Activated CD4-positive, alpha-beta memory T cell treated with anti-CD3 and anti-CD28 coated beads for 36 hours (primary cell): ENCODE results near the gene C1orf159. TPM values are rescaled to one million over a fixed set of nuclear protein-coding genes. Genes with fewer than 3 reads are reported as not detected.
"Not testable (repeated sequence)": the region's sequence is repeated elsewhere in the genome, so short reads cannot be mapped to it uniquely, and the experiment has no call there.

Experiments
- CTCF ChIA-PET: fragments of 350-600 bp; sonication (Branson Sonifier 250); formaldehyde crosslinking; loops from one replicate; lab custom pipeline; 2021; ENCODE audit warnings: antibody characterized with exemption, inconsistent platforms; lab: Charles Lee
- POLR2A ChIA-PET: fragments of 350-600 bp; sonication (Branson Sonifier 250); formaldehyde crosslinking; loops from one replicate; lab custom pipeline; 2021; ENCODE audit warnings: antibody characterized with exemption; lab: Charles Lee
- DNase-seq: peaks from one replicate; pipeline ENCODE4 v3.0.0-alpha.2; 2020
- H3K27ac Mint-ChIP-seq: one replicate; pipeline ENCODE4 v1.8.0; 2021; ENCODE audit warnings: mixed read lengths
- H3K27me3 Mint-ChIP-seq: one replicate; pipeline ENCODE4 v1.8.0; 2021; ENCODE audit warnings: mixed read lengths
- H3K36me3 Mint-ChIP-seq: one replicate; pipeline ENCODE4 v1.8.0; 2021; ENCODE audit warnings: mixed read lengths
- H3K4me1 Mint-ChIP-seq: one replicate; pipeline ENCODE4 v1.8.0; 2021; ENCODE audit warnings: low read depth, mixed read lengths
- H3K4me3 Mint-ChIP-seq: one replicate; pipeline ENCODE4 v1.8.0; 2021; ENCODE audit warnings: mild to moderate bottlenecking, mixed read lengths
- H3K9me3 Mint-ChIP-seq: one replicate; pipeline ENCODE4 v1.8.0; 2021; ENCODE audit warnings: mixed read lengths
- intact Hi-C: fragments of 100-400 bp; cut with micrococcal nuclease; formaldehyde crosslinking; loops from one replicate; pipeline ENCODE4 v1.15.1; 2023
- total RNA-seq, 2 experiments: library from RNA; stranded (reverse); gene quantifications; one replicate each; pipeline ENCODE4 v1.2.3, GENCODE V29; 2021

Gene C1orf159
- total RNA-seq, 2 experiments from 2014 or later = 19.5 to 20.5 TPM

DNA sequence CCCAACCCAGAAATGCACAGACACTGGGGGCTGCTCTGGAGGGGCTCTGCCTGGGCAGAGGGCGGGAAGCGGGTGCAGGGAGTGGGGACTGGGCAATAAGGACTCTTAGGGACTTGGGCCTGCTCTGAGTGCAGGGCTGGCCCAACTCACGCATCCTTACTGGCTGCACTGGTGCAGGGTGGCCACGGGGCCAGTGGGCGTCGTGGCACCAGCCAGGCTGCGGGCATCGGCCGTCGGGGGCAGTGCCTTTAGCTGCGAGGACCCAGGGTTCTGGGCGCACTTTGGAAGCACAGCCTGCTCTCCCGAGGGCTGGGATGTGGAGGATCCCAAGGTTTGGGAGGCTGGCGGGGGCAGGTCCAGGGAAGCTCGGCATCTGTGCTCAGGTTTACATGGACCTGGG is 30.7 kb upstream of the C1orf159 start:
- Mint-ChIP-seq H3K4me3 (no peak overlapping the region), H3K9me3 (no peaks in the 10 kb centered on the region), H3K4me1 (peaks cover 19% of the 10 kb centered on the region), H3K36me3 (no peaks in the 10 kb centered on the region), H3K27me3 (no peaks in the 10 kb centered on the region), H3K27ac (no peak overlapping the region)
- CTCF ChIA-PET = no interaction called here
- intact Hi-C loops = no loop called here
- no peak for DNase-seq
- POLR2A ChIA-PET = no interaction called here

GRCh38 chr1:1146026-1146425 is 30.1 kb upstream of the C1orf159 start:
- ChIA-PET POLR2A (no interaction called here), CTCF (no interaction called here)
- Mint-ChIP-seq H3K4me3 (no peak overlapping the region), H3K36me3 (no peaks in the 10 kb centered on the region), H3K9me3 (no peaks in the 10 kb centered on the region), H3K27me3 (no peaks in the 10 kb centered on the region), H3K4me1 (peaks cover 19% of the 10 kb centered on the region), H3K27ac (no peak overlapping the region)
- intact Hi-C loops = no loop called here
- DNase-seq = no peak

DNA sequence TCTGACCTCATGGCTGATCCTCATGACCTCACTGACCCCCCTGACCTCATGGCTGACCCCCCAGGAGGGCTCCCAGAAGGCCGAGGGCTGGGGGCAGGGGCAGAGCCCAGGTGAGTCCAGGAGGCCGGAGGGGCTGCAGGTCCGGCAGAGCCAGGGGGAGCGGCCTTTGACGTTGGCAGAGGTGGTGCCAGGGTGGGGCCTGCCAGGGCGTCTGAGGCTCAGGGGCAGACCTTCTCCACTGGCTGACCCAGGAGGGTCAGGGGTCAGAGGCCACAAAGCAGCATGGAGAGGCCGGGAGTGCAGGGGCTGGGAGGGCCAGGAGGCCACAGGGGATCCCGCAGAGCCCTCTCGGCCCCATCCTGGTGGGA is 29.6 kb upstream of the C1orf159 start:
- Mint-ChIP-seq H3K4me3 (no peak overlapping the region), H3K4me1 (peaks cover 19% of the 10 kb centered on the region), H3K27ac (peak overlapping the region; percentile 51), H3K9me3 (no peaks in the 10 kb centered on the region), H3K36me3 (no peaks in the 10 kb centered on the region), H3K27me3 (no peaks in the 10 kb centered on the region)
- DNase-seq = no peak
- intact Hi-C loops = no loop called here
- ChIA-PET POLR2A (no interaction called here), CTCF (no interaction called here)

DNA sequence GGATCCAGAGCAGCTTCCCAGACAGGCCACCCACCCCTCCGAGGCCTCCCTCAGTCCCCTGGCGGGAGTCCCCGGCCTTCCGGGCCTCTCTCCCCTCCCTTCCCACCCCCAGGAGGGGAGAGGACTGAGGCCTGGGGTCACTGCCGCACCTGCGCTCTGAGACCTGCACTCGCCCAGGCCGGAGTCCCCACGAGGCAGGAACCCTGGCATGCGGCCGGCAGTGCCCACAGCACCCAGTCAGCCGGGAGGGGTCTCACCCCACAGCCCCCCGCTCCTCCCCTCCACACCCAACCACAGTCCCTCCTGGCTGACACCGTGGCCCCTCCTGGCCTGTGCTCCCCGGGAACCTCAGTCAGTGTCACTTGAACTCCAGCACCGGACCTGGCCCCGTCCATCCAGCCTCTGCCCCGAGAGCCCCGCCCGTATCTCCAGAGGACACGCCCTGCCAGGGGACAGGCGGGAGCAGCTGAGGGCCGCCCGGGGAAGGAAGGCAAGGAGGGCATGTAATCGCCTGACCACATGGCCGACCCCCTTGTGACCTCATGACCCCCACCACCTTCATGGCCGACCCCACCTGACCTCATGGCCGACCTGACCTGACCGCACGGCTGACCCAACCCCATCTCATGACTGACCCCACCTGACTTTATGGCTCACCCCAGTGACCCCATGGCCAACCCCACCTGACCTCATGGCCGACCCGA is 29.1 kb upstream of the C1orf159 start:
- Mint-ChIP-seq H3K9me3 (no peaks in the 10 kb centered on the region), H3K4me3 (no peak overlapping the region), H3K27ac (peak overlapping the region; percentile 51), H3K36me3 (no peaks in the 10 kb centered on the region), H3K4me1 (peaks cover 19% of the 10 kb centered on the region), H3K27me3 (no peaks in the 10 kb centered on the region)
- ChIA-PET POLR2A (no interaction called here), CTCF (no interaction called here)
- no peak for DNase-seq
- intact Hi-C loops = no loop called here

GRCh38 chr1:1144122-1144842 is 28.4 kb upstream of the C1orf159 start:
- peaks cover 19% of the 10 kb centered on the region for H3K4me1 Mint-ChIP-seq
- DNase-seq = peak; percentile 80
- no peaks in the 10 kb centered on the region for H3K27me3 Mint-ChIP-seq
- H3K27ac Mint-ChIP-seq = peak overlapping the region; percentile 89
- no peaks in the 10 kb centered on the region for H3K36me3 Mint-ChIP-seq
- H3K4me3 Mint-ChIP-seq = peak overlapping the region; percentile 39
- no peaks in the 10 kb centered on the region for H3K9me3 Mint-ChIP-seq
- ChIA-PET POLR2A (interaction anchor here (0.9 kb wide), 1 partner anchor 13 kb away, joined by 3 read pairs; no protein-coding TSS in a partner anchor), CTCF (no interaction called here)
- intact Hi-C loops = no loop called here

GRCh38 chr1:1143636-1144035 is 27.7 kb upstream of the C1orf159 start:
- Mint-ChIP-seq H3K27ac (peak overlapping the region; percentile 89), H3K4me3 (peak overlapping the region; percentile 39), H3K36me3 (no peaks in the 10 kb centered on the region), H3K4me1 (peaks cover 19% of the 10 kb centered on the region), H3K9me3 (no peaks in the 10 kb centered on the region), H3K27me3 (no peaks in the 10 kb centered on the region)
- POLR2A ChIA-PET = interaction anchor here (0.9 kb wide), 1 partner anchor 14 kb away, joined by 3 read pairs; no protein-coding TSS in a partner anchor
- no peak for DNase-seq
- CTCF ChIA-PET = no interaction called here
- intact Hi-C loops = no loop called here

DNA sequence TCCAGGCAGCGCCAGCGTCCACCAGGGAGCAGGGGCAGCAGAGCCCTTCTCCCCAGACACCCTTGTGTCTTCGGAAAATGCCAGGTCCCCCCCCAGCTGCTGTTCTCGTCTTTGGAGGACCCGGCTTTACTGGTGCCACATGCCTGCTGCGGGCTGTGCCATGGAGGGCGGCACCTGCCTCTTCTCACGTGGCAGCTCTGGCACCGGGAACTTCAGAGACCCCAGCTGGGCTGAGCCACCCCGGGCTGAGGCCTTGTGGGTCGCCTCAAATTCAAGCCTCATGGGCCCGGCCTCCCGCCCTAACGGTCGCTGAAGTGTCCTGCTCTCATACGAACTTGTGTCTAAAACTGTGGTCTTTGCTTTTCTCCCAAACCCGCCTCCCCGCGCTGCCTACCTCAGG is 27.0 kb upstream of the C1orf159 start:
- ChIA-PET CTCF (no interaction called here), POLR2A (no interaction called here)
- Mint-ChIP-seq H3K9me3 (no peaks in the 10 kb centered on the region), H3K27me3 (no peaks in the 10 kb centered on the region), H3K4me1 (peaks cover 21% of the 10 kb centered on the region), H3K4me3 (no peak overlapping the region), H3K27ac (peak overlapping the region; percentile 45), H3K36me3 (no peaks in the 10 kb centered on the region)
- DNase-seq = no peak
- intact Hi-C loops = no loop called here

GRCh38 chr1:1142352-1142751 is 26.5 kb upstream of the C1orf159 start:
- Mint-ChIP-seq H3K27ac (peak overlapping the region; percentile 45), H3K4me1 (peaks cover 24% of the 10 kb centered on the region)
- CTCF ChIA-PET, H3K9me3 Mint-ChIP-seq, H3K4me3 Mint-ChIP-seq, H3K27me3 Mint-ChIP-seq, intact Hi-C loops, POLR2A ChIA-PET, H3K36me3 Mint-ChIP-seq: not testable (repeated sequence)
- DNase-seq = peak; percentile 51

DNA sequence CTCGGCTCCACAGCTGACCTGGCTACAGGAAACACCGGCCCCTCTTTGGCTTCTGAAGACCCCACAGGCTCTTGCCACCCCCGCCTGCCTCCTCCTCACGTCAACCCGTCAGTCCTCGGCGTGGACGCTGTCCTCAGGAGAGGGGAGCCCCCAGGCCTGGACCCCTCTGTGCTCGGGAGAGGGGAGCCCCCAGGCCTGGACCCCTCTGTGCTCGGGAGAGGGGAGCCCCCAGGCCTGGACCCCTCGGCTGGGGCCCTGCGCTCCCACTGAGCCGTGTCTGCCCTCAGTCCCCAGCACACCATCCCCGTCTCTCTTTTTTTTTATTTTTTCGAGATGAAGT is 26.0 kb upstream of the C1orf159 start:
- CTCF ChIA-PET = no interaction called here
- POLR2A ChIA-PET = no interaction called here
- intact Hi-C loops = no loop called here
- Mint-ChIP-seq H3K27me3 (no peaks in the 10 kb centered on the region), H3K27ac (no peak overlapping the region), H3K36me3 (no peaks in the 10 kb centered on the region), H3K9me3 (no peaks in the 10 kb centered on the region), H3K4me1 (peaks cover 25% of the 10 kb centered on the region), H3K4me3 (no peak overlapping the region)
- no peak for DNase-seq

DNA sequence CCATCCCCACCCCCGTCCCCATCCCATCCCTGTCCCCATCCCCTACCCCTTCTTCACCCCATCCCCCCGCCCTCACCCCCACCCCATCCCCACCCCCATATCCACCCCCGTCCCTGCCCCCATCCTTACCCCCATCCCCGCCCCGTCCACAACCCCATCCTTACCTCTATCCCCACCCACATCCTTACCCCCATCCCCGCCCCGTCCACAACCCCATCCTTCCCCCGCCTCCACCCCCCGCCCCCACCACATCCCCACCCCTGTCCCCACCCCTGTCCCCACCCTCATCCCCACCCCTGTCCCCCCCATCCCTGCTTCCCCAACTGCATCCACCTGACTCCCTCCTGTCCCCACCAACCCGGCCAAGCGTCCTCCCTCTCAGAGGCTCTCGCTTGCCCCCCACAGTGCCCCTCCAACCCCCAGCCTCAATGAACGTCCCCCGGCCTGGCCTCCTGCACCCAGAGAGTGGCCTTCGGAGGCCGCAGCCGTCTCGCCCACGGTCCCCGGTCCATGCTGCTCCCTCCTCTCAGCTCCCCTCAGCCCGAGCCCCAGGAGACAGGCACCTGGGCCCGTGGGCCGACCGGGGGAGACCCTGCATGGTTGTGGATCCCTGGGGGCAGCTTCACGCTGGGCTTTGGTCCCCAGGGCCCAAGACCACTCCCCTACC is 25.5 kb upstream of the C1orf159 start:
- CTCF ChIA-PET = no interaction called here

DNA sequence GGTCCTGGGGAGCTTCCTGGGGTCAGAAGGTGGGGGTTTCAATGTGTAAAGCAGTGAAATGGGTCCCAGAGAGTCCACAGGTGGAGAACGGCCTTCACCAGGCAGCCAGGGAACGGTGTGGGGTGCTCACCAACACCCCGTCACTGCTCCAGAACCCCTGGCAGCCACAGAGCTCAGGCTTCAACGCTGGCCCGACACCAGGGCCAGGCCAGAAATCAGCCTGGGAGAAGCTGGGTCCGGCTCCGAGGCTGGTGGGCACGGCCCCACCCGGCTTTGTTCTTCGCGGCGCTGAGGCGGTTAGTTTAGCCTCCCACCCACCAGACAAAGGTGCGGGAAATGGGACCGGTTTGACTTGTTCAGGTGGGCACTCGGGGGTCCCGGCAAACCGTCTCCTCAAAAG is 24.8 kb upstream of the C1orf159 start:
- Mint-ChIP-seq H3K4me1 (peaks cover 25% of the 10 kb centered on the region), H3K9me3 (no peaks in the 10 kb centered on the region), H3K36me3 (no peaks in the 10 kb centered on the region), H3K4me3 (no peak overlapping the region), H3K27ac (no peak overlapping the region), H3K27me3 (no peaks in the 10 kb centered on the region)
- CTCF ChIA-PET = no interaction called here
- DNase-seq = no peak
- intact Hi-C loops = no loop called here
- POLR2A ChIA-PET = no interaction called here

More for the DNA sequence above, 25.5 kb upstream of the C1orf159 start:
- no peaks in the 10 kb centered on the region for H3K36me3 Mint-ChIP-seq
- intact Hi-C loops = no loop called here
- H3K4me1 Mint-ChIP-seq = peaks cover 25% of the 10 kb centered on the region
- no peaks in the 10 kb centered on the region for H3K9me3 Mint-ChIP-seq
- no peak overlapping the region for H3K27ac Mint-ChIP-seq
- H3K4me3 Mint-ChIP-seq = no peak overlapping the region
- no peaks in the 10 kb centered on the region for H3K27me3 Mint-ChIP-seq
- no peak for DNase-seq
- POLR2A ChIA-PET = no interaction called here

DNA sequence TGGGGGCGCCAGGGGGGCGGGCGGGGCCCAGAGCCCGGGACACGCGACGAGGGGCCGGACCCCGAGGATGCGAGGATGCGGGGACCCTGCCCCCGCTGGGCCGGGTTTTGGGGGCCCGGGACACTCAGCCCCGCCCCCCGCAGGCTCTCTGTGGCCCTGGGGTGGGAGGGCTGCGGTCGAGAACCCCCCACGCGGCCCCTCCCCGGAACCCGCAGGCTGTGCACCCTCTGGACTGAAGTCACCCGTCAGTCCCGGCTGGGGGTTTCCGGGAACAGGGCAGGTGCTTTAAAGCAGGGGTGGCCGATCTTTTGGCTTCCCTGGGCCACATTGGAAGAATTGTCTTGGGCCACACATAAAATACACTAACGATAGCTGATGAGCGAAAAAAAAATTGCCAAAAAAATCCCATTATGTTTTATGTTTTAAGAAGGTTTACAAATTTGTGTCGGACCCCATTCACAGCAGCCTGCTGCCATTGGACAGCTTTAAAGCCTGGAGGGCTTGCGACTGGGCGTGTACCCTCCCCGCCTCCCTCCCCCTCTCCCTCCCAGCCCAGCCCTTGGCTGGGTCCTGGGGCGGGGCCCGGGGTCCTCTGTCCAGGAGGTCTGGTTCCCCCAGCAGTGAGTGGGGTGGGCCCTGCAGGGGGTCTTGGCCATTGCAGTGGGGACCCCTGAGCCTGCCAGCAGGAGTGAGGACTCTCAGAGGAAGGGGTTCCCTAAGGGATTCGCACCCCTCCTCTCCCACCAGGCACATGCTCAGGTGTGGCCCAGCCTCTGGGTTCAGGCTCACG is 21.6 kb upstream of the C1orf159 start:
- H3K4me1 Mint-ChIP-seq = peaks cover 12% of the 10 kb centered on the region
- peak overlapping the region; percentile 72 for H3K27ac Mint-ChIP-seq
- ChIA-PET POLR2A (no interaction called here), CTCF (no interaction called here)
- intact Hi-C loops = loop anchor here (1.0 to 2.0 kb wide), 2 partner anchors 21 to 69 kb away; partner anchors contain the start of genes C1orf159 and TNFRSF18
- H3K9me3 Mint-ChIP-seq = no peaks in the 10 kb centered on the region
- H3K4me3 Mint-ChIP-seq = no peak overlapping the region
- H3K27me3 Mint-ChIP-seq = no peaks in the 10 kb centered on the region
- H3K36me3 Mint-ChIP-seq = no peaks in the 10 kb centered on the region
- DNase-seq = peak; percentile 82
